ENCODE data around the gene PLD2.
"Not testable (repeated sequence)": the region's sequence is repeated elsewhere in the genome, so short reads cannot be mapped to it uniquely, and the experiment has no call there.

PLD2 gene

GRCh38 chr17:4858068-4858881 is 51.3 kb downstream of the PLD2 start:
- peak in 2 of 3 donors; percentile 43 to 48 for DNase-seq

- peak in 1 of 3 donors; percentile 30 for DNase-seq
Measured at GRCh38 chr17:4858882-4859260, 51.9 kb downstream of the PLD2 start.

GRCh38 chr17:4859816-4860625 is 53.1 kb downstream of the PLD2 start:
- DNase-seq, result no peak

GRCh38 chr17:4860651-4861050 is 53.7 kb downstream of the PLD2 start:
- DNase-seq, result no peak

GRCh38 chr17:4861052-4861451 is 54.1 kb downstream of the PLD2 start:
- no peak for DNase-seq

GRCh38 chr17:4862720-4863119 is 55.8 kb downstream of the PLD2 start:
- DNase-seq, result no peak

GRCh38 chr17:4863321-4863720 is 56.4 kb downstream of the PLD2 start:
- DNase-seq, result peak; percentile 28 to 54 (median 53)

- not testable (repeated sequence) for DNase-seq
Measured at GRCh38 chr17:4867535-4867934, 60.6 kb downstream of the PLD2 start.

GRCh38 chr17:4869058-4869998 is 62.4 kb downstream of the PLD2 start:
- DNase-seq, result peak; percentile 30 to 60 (median 56)

GRCh38 chr17:4870855-4871254 is 63.9 kb downstream of the PLD2 start:
- peak; percentile 14 to 61 (median 49) for DNase-seq

- peak; percentile 92 to 95 (median 93) for DNase-seq
Measured at GRCh38 chr17:4872786-4873185, 65.8 kb downstream of the PLD2 start.
